GM18498 (cell line): ENCODE data around the gene EMP3.

Experiments used
- ATAC-seq: cut with Tn5 transposase; IDR thresholded peaks from one replicate; pipeline ENCODE4 v1.9.1; 2021; ENCODE audit warnings: mild to moderate bottlenecking, moderate library complexity; ENCODE audit not compliant: unreplicated experiment

Gene EMP3

GRCh38 chr19:48344892-48345291 lies 19.5 kb downstream of the EMP3 start:
- ATAC-seq = no peak

- no peak for ATAC-seq
These were observed 20.8 kb downstream of the EMP3 start for GRCh38 chr19:48346191-48346590.

GRCh38 chr19:48348045-48348444 lies 22.7 kb downstream of the EMP3 start:
- no peak for ATAC-seq

GRCh38 chr19:48348737-48349136 lies 23.4 kb downstream of the EMP3 start:
- no peak for ATAC-seq

- ATAC-seq = no peak
These were observed 25.5 kb downstream of the EMP3 start for GRCh38 chr19:48350856-48351255.

GRCh38 chr19:48351341-48351752 lies 26.0 kb downstream of the EMP3 start:
- ATAC-seq = no peak

GRCh38 chr19:48353677-48354076 lies 28.3 kb downstream of the EMP3 start:
- ATAC-seq = no peak

- ATAC-seq = no peak
These were observed 29.1 kb downstream of the EMP3 start for GRCh38 chr19:48354332-48354992.

GRCh38 chr19:48355365-48355954 lies 30.1 kb downstream of the EMP3 start:
- no peak for ATAC-seq

GRCh38 chr19:48359123-48359522 lies 33.8 kb downstream of the EMP3 start:
- ATAC-seq = no peak

GRCh38 chr19:48361912-48362311 lies 36.6 kb downstream of the EMP3 start:
- no peak for ATAC-seq

GRCh38 chr19:48362716-48363499 lies 37.6 kb downstream of the EMP3 start:
- ATAC-seq = peak; percentile 59

GRCh38 chr19:48363500-48363809 lies 38.1 kb downstream of the EMP3 start:
- peak; percentile 16 for ATAC-seq

- ATAC-seq = peak; percentile 84
These were observed 38.7 kb downstream of the EMP3 start, which contains the start of the genes SYNGR4 and TMEM143 for GRCh38 chr19:48363810-48364597. TSS of gene SYNGR4 (plus strand) at chr19:48364367. CDS start at chr19:48365843, 1,476 bp downstream. TSS of gene TMEM143 (minus strand) at chr19:48363940. CDS start at chr19:48363920, 20 bp downstream.

- ATAC-seq = no peak
These were observed 39.4 kb downstream of the EMP3 start for GRCh38 chr19:48364598-48365348.

- no peak for ATAC-seq
These were observed 40.2 kb downstream of the EMP3 start for GRCh38 chr19:48365602-48366001.

- ATAC-seq = no peak
These were observed 42.5 kb downstream of the EMP3 start for GRCh38 chr19:48367855-48368254.

GRCh38 chr19:48368936-48369335 lies 43.6 kb downstream of the EMP3 start:
- no peak for ATAC-seq

- no peak for ATAC-seq
These were observed 45.6 kb downstream of the EMP3 start for GRCh38 chr19:48370955-48371354.

- no peak for ATAC-seq
These were observed 46.0 kb downstream of the EMP3 start for GRCh38 chr19:48371367-48371766.
